ENCODE data around the gene CRACR2B.

The CRACR2B gene

DNA sequence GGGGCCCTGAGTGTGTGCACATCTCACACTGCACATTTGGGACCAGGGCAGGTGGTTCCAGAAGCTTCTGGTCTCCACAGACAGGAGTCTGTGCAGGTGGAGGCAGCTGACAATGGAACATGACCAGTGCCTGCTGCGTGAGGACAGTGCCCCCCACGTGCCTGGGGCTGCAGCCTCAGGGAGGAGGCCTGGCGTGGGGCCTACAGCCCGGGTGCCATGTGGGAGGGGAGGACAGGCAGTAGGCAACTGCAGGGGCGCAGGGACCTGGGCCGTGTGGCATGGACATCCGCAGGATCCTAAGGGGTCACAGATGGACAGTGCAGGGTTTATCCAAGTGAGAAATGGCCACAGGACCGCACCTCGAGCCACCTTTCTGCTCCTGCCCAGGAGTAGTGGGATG is 43.8 kb downstream of the CRACR2B start:
- DNase-seq: no peak
- Histone ChIP-seq H3K4me3 (ENCODE audit: low read depth, low read length) (no peak overlapping the region), H3K36me3 (peaks cover 20% of the 10 kb centered on the region), H3K27me3 (ENCODE audit: insufficient read depth, low read depth, severe bottlenecking) (no peaks in the 10 kb centered on the region), H3K9me3 (ENCODE audit: severe bottlenecking) (no peaks in the 10 kb centered on the region), H3K27ac (no peak overlapping the region)
- TF ChIP-seq, protein P1, sequence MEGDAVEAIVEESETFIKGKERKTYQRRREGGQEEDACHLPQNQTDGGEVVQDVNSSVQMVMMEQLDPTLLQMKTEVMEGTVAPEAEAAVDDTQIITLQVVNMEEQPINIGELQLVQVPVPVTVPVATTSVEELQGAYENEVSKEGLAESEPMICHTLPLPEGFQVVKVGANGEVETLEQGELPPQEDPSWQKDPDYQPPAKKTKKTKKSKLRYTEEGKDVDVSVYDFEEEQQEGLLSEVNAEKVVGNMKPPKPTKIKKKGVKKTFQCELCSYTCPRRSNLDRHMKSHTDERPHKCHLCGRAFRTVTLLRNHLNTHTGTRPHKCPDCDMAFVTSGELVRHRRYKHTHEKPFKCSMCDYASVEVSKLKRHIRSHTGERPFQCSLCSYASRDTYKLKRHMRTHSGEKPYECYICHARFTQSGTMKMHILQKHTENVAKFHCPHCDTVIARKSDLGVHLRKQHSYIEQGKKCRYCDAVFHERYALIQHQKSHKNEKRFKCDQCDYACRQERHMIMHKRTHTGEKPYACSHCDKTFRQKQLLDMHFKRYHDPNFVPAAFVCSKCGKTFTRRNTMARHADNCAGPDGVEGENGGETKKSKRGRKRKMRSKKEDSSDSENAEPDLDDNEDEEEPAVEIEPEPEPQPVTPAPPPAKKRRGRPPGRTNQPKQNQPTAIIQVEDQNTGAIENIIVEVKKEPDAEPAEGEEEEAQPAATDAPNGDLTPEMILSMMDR (IDR thresholded peaks at IDR 0.05; ENCODE audit: low read depth, low read length): no peak

DNA sequence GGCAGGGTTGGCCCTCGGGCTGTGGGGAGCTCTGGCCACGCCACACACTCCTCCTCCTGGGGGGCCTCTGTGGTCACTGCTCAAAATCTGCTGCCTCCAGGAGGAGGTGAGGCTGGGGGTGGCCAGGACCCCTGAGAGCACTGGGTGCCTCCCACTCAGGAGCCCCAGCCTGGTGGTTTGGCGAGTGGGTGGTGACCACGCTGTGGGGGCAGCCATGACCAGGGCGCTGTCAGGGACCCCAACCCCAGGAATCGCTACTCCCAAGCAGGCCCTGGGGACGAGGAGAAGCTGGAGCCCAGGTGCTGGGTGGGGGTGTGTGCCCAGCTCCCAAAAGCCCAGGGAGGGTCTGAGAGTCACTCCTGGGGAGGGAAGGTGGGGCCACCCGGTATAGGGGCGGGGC is 45.1 kb downstream of the CRACR2B start:
- TF ChIP-seq, protein P1 (IDR thresholded peaks at IDR 0.05; ENCODE audit: low read depth, low read length): no peak
- DNase-seq: no peak
- Histone ChIP-seq H3K36me3 (peaks cover 14% of the 10 kb centered on the region), H3K27me3 (ENCODE audit: insufficient read depth, low read depth, severe bottlenecking) (no peaks in the 10 kb centered on the region), H3K9me3 (ENCODE audit: severe bottlenecking) (no peaks in the 10 kb centered on the region), H3K27ac (no peak overlapping the region), H3K4me3 (ENCODE audit: low read depth, low read length) (no peak overlapping the region)

DNA sequence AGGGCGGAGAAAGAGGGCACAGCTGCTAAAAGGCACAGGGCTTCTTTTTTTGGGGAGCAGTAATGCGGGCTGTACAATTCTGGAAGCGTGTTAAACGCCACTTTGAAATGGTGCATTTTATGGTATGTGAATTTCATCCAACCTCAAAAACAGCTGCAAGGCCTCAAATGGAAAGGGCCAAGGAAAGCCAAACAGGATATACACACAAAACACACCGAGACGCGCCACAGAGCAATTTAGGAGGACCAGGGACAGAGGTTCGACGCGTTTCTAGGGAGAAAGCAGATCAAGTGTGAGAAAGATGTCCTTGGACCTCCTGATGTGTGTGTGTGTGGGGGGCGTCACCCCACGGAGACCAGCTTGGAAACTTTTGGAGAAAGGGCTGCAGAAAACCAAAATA is 46.0 kb downstream of the CRACR2B start:
- H3K36me3 ChIP-seq: peaks cover 20% of the 10 kb centered on the region

DNA sequence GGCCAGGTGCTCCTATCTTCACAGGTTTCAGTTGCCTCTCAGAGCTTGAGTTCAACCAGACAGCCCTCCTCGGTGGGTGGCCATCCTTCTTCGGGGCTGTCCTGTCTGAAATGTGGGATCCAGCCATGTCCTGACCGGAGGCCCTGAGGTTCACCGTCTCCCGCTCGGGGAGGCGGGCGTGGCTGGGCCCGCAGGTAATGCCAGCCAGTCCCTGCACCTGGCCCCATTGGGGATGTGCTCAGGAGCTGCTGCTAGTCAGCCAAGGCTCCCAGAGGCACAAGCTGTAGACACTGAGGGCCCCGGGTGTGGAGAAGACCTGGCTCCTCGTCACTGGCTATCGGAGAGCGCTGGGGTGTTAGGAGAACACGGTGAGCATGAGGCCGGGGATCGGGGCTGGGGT is 47.5 kb downstream of the CRACR2B start:
- Histone ChIP-seq H3K27ac (peak overlapping the region; percentile 51), H3K9me3 (ENCODE audit: severe bottlenecking) (no peaks in the 10 kb centered on the region), H3K36me3 (peaks cover 27% of the 10 kb centered on the region), H3K4me3 (ENCODE audit: low read depth, low read length) (no peak overlapping the region), H3K27me3 (ENCODE audit: insufficient read depth, low read depth, severe bottlenecking) (no peaks in the 10 kb centered on the region)
- TF ChIP-seq, protein P1 (IDR thresholded peaks at IDR 0.05; ENCODE audit: low read depth, low read length): no peak
- DNase-seq: no peak

More for the DNA sequence above, 46.0 kb downstream of the CRACR2B start:
- Histone ChIP-seq H3K9me3 (ENCODE audit: severe bottlenecking) (no peaks in the 10 kb centered on the region), H3K27me3 (ENCODE audit: insufficient read depth, low read depth, severe bottlenecking) (no peaks in the 10 kb centered on the region), H3K27ac (no peak overlapping the region), H3K4me3 (ENCODE audit: low read depth, low read length) (no peak overlapping the region)
- TF ChIP-seq, protein P1 (IDR thresholded peaks at IDR 0.05; ENCODE audit: low read depth, low read length): no peak
- no peak for DNase-seq

DNA sequence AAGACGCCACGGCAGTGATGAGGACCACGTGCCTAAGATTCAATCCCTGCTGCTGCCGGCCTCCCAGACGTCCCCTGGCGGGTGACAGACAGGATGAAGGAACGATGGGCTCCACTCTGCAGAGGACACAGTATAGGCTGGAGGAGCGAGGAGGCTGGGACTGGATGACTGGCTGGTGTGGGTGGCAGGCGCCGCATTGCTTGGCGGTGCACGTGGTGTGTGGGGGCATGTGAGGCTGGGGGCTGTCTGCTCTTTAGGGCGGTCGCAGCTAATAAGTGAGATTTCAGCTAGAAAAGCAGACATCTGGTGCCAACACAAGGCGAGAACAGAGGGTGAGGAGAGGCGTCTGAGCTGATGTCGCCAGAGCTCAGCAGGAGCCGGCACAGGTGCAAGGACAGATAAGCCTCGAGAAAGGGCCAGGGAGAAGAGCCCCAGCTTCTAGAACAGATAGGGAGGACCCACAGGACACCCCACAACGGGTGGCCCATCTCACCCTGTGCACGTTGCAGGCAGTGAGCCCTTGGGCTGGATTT is 48.1 kb downstream of the CRACR2B start:
- Histone ChIP-seq H3K4me3 (ENCODE audit: low read depth, low read length) (no peak overlapping the region), H3K9me3 (ENCODE audit: severe bottlenecking) (no peaks in the 10 kb centered on the region), H3K36me3 (peaks cover 34% of the 10 kb centered on the region), H3K27ac (peak overlapping the region; percentile 51), H3K27me3 (ENCODE audit: insufficient read depth, low read depth, severe bottlenecking) (no peaks in the 10 kb centered on the region)
- TF ChIP-seq, protein P1 (IDR thresholded peaks at IDR 0.05; ENCODE audit: low read depth, low read length): no peak
- no peak for DNase-seq

DNA sequence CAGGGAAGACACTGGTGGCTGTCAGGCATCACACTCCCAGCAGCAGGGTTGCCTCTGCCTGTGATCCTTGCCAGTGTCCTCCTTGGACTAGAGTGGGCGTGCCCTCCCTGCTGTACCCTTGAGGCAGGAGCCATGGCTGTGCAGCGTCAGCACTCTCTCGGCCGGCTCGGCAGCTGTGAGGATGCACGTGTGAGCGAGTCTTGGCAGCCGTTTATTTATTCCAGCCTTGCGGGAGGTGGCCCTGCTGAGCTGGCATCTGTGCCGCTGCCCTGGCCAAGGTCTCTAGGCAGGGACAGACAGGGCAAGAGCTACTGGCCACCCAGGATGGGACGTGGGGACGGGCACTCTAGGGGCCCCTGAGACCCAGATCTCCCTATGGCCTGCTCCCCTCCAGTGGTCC is 48.8 kb downstream of the CRACR2B start:
- H3K36me3 ChIP-seq: peaks cover 36% of the 10 kb centered on the region
- TF ChIP-seq, protein P1 (IDR thresholded peaks at IDR 0.05; ENCODE audit: low read depth, low read length): no peak
- H3K4me3 ChIP-seq (ENCODE audit: low read depth, low read length): no peak overlapping the region
- H3K27me3 ChIP-seq (ENCODE audit: insufficient read depth, low read depth, severe bottlenecking): no peaks in the 10 kb centered on the region
- DNase-seq: no peak
- peak overlapping the region; percentile 51 for H3K27ac ChIP-seq
- no peaks in the 10 kb centered on the region for H3K9me3 ChIP-seq (ENCODE audit: severe bottlenecking)

Measured in WERI-Rb-1 (cell line).